ENCODE data around the gene ACTN1. TPM values are rescaled to one million over a fixed set of nuclear protein-coding genes. Genes with fewer than 3 reads are reported as not detected.

ACTN1 gene
- total and polyA plus RNA-seq, 2 of the 8 experiments (the other 6 are each of a cell fraction or from before 2014, with no cell fraction given) = 236 to 262 TPM

- Histone ChIP-seq H4K20me1 (replicated peaks in 1 of 2; ENCODE audit: control insufficient read depth in 1 of 2, insufficient read depth in 2 of 2, low read length in 2 of 2) (peaks cover 0 to 5% of the 10 kb centered on the region in 2 experiments), H2BK120ac (replicated peaks; ENCODE audit: low read depth, low read length) (no peak overlapping the region), H3K4me2 (ENCODE audit: insufficient read depth in 1 of 2, low read depth in 2 of 2, low read length in 2 of 2) (no peak overlapping the region), H4K8ac (ENCODE audit: extremely low read depth, insufficient read depth, low read length) (no peak overlapping the region), H3K79me2 (ENCODE audit: control insufficient read depth in 1 of 2, insufficient read depth in 2 of 2, low read length in 2 of 2) (no peaks in the 10 kb centered on the region), H3K27me3 (replicated peaks in 1 of 4; ENCODE audit: control insufficient read depth in 3 of 4, extremely low read depth in 1 of 4, insufficient read depth in 3 of 4, low read length in 3 of 4) (no peaks in the 10 kb centered on the region), H3K36me3 (ENCODE audit: control insufficient read depth in 2 of 4, insufficient read depth in 4 of 4, low read length in 3 of 4) (peaks cover 29 to 83% (median 67%) of the 10 kb centered on the region in 4 experiments), H4K5ac (ENCODE audit: insufficient read length, low read depth, low read length) (no peak overlapping the region), H3K9me3 (ENCODE audit: insufficient read depth in 2 of 2, low read depth in 1 of 2, low read length in 1 of 2) (no peaks in the 10 kb centered on the region), H3K9ac (replicated peaks in 1 of 4; ENCODE audit: extremely low read depth in 1 of 4, low read depth in 3 of 4, low read length in 3 of 4) (no peak overlapping the region), H2BK5ac (ENCODE audit: low read depth, low read length) (no peak overlapping the region), H2AFZ (ENCODE audit: low read length) (no peak overlapping the region), H2BK12ac (ENCODE audit: low read depth, low read length) (no peak overlapping the region), H3K18ac (ENCODE audit: extremely low read depth, low read length) (no peak overlapping the region), H3K4ac (replicated peaks; ENCODE audit: insufficient read length, low read depth, low read length) (no peak overlapping the region), H3K4me1 (replicated peaks in 1 of 4; ENCODE audit: control insufficient read depth in 3 of 4, insufficient read depth in 4 of 4, low read length in 3 of 4) (no peaks in the 10 kb centered on the region), H2AK5ac (ENCODE audit: low read depth, low read length) (no peak overlapping the region), H3K14ac (ENCODE audit: insufficient read length) (no peak overlapping the region), H3K23me2 (ENCODE audit: low read depth, low read length) (no peaks in the 10 kb centered on the region), H3K4me3 (ENCODE audit: extremely low read depth in 1 of 4, insufficient read depth in 2 of 4, low read depth in 3 of 4, low read length in 4 of 4) (no peak overlapping the region), H3K56ac (replicated peaks; ENCODE audit: insufficient read length, low read depth, low read length) (no peak overlapping the region), H3K79me1 (ENCODE audit: low read depth, low read length) (peaks cover 4% of the 10 kb centered on the region; the same call in 1 of the 2 replicates), H2BK20ac (ENCODE audit: low read length) (no peak overlapping the region), H2BK15ac (ENCODE audit: low read length) (no peak overlapping the region), H3K27ac (ENCODE audit: low read depth, low read length) (no peak overlapping the region), H3K23ac (ENCODE audit: insufficient read length) (no peak overlapping the region), H4K91ac (replicated peaks; ENCODE audit: insufficient read length, low read length) (no peak overlapping the region)
- no peak for FAIRE-seq
- DNase-seq (ENCODE audit: low read depth in 1 of 2, low spot score in 2 of 2) = no peak
- POLR2A ChIA-PET (ENCODE audit: partially characterized antibody) = interaction anchor here (1.1 to 1.8 kb wide), 4 partner anchors 8 to 89 kb away, joined by 3 to 6 read pairs (median 4); no protein-coding TSS in a partner anchor
- 97% methylated on average over 8 of the region's 8 CpGs; no CpG with 5 or more reads in 1 of the 2 experiments for WGBS, 2 experiments (ENCODE audit: extremely low coverage in 1 of 2, insufficient coverage in 1 of 2, insufficient read length in 1 of 2, insufficient replicate concordance in 2 of 2, low coverage in 1 of 2, low lambda C conversion rate in 2 of 2, missing lambda C conversion rate in 1 of 2)
- CTCF ChIA-PET (ENCODE audit: partially characterized antibody) = interaction anchor here (0.6 to 2.4 kb wide), 6 partner anchors 15 to 211 kb away, joined by 3 to 9 read pairs (median 4); no protein-coding TSS in a partner anchor
- TF ChIP-seq BACH1 (IDR thresholded peaks at IDR 0.05; ENCODE audit: low read length) (no peak), ZNF274 (IDR thresholded peaks at IDR 0.05; ENCODE audit: borderline replicate concordance, extremely low read depth, low read length) (no peak), SIX5 (IDR thresholded peaks at IDR 0.05; ENCODE audit: low read depth, low read length) (no peak)
These were observed 90.2 kb downstream of the ACTN1 start for GRCh38 chr14:68888883-68889282.

All from H1 (cell line).